ENCODE data around the gene SLC52A3.

GRCh38 chr20:741620-742019, 26.7 kb downstream of the SLC52A3 start:
- TF ChIP-seq POLR2A (IDR thresholded peaks at IDR 0.05), result no peak
- TF ChIP-seq CTCF (IDR thresholded peaks at IDR 0.05), result no peak
- no peak for TF ChIP-seq POLR2AphosphoS5 (IDR thresholded peaks at IDR 0.05)
